NB4 (cell line): Measurements from ENCODE around the gene SAMMSON.

ENCODE experiments used
- DNase-seq: peaks from one replicate; pipeline ENCODE4 v3.0.0; 2010; ENCODE audit warnings: low read depth
- H3K4me3 ChIP-seq: one replicate; pipeline ENCODE4 v1.5.1; 2011; ENCODE audit warnings: mild to moderate bottlenecking, low read depth, low read length, moderate library complexity
- CTCF ChIP-seq: IDR thresholded peaks from one replicate; pipeline ENCODE4 v1.5.1; 2012; ENCODE audit warnings: low read depth, low read length
- MAX ChIP-seq: IDR thresholded peaks from 2 replicates; pipeline ENCODE4 v1.6.1; 2011; ENCODE audit warnings: low read depth, low read length
- MYC ChIP-seq: IDR thresholded peaks from 2 replicates; pipeline ENCODE4 v1.6.1; 2011; ENCODE audit warnings: low read depth, low read length
- POLR2A ChIP-seq: IDR thresholded peaks from 2 replicates; pipeline ENCODE4 v1.6.1; 2011; ENCODE audit warnings: mild to moderate bottlenecking; ENCODE audit not compliant: insufficient read length; ENCODE audit errors: extremely low read depth

The SAMMSON gene

GRCh38 chr3:70108072-70108471 is 108.5 kb downstream of the SAMMSON start:
- TF ChIP-seq POLR2A (no peak), MYC (no peak), MAX (0 out of 2 replicates have a peak, but pooled peaks have one; percentile 45), CTCF (peak; percentile 49)
- peak; percentile 42 for DNase-seq
- H3K4me3 ChIP-seq = no peak overlapping the region

- H3K4me3 ChIP-seq = no peak overlapping the region
- DNase-seq = no peak
- TF ChIP-seq CTCF = no peak
- TF ChIP-seq MAX = no peak
- no peak for TF ChIP-seq MYC
- TF ChIP-seq POLR2A = no peak
Measured at GRCh38 chr3:70108546-70108945, 109.0 kb downstream of the SAMMSON start.

GRCh38 chr3:70110066-70110465 is 110.5 kb downstream of the SAMMSON start:
- TF ChIP-seq MAX (no peak), POLR2A (no peak), MYC (no peak), CTCF (no peak)
- DNase-seq = no peak
- no peak overlapping the region for H3K4me3 ChIP-seq

GRCh38 chr3:70111411-70111810 is 111.9 kb downstream of the SAMMSON start:
- DNase-seq = no peak
- TF ChIP-seq CTCF (no peak), POLR2A (no peak), MYC (no peak), MAX (no peak)
- H3K4me3 ChIP-seq = no peak overlapping the region

- no peak overlapping the region for H3K4me3 ChIP-seq
- TF ChIP-seq CTCF (no peak), MAX (no peak), POLR2A (no peak), MYC (no peak)
- no peak for DNase-seq
Measured at GRCh38 chr3:70112751-70113150, 113.2 kb downstream of the SAMMSON start.

GRCh38 chr3:70114431-70114830 is 114.9 kb downstream of the SAMMSON start:
- DNase-seq = no peak
- TF ChIP-seq MYC (no peak), POLR2A (no peak), CTCF (no peak), MAX (no peak)
- no peak overlapping the region for H3K4me3 ChIP-seq
